ENCODE measurements around the gene KCNJ12.

- TF ChIP-seq BHLHE40 (IDR thresholded peaks at IDR 0.05; ENCODE audit: low read depth, low read length) (no peak), CEBPB (IDR thresholded peaks at IDR 0.05; ENCODE audit: low read depth, low read length) (no peak), RAD21 (IDR thresholded peaks at IDR 0.05; ENCODE audit: low read length) (no peak), CTCF (conservative IDR thresholded peaks at IDR 0.05; ENCODE audit: low read depth, low read length) (no peak), USF2 (IDR thresholded peaks at IDR 0.05; ENCODE audit: low read depth, low read length) (no peak), ELK1 (IDR thresholded peaks at IDR 0.05; ENCODE audit: borderline replicate concordance, low read depth, low read length) (no peak), MAZ (IDR thresholded peaks at IDR 0.05; ENCODE audit: borderline replicate concordance, low read depth, low read length) (no peak), MAFK (IDR thresholded peaks at IDR 0.05; ENCODE audit: low read depth, low read length) (no peak)
Measured at GRCh38 chr17:21400816-21401593, 24.8 kb downstream of the KCNJ12 start.
